Endothelial cell (in vitro differentiated cells): Measurements from ENCODE around the gene COL5A1. TPM values are rescaled to one million over a fixed set of nuclear protein-coding genes. Genes with fewer than 3 reads are reported as not detected.

Experiments
- DNase-seq: peaks from one replicate; pipeline ENCODE4 v3.0.0; 2021; ENCODE audit warnings: low spot score
- H3K27ac Mint-ChIP-seq: one replicate; pipeline ENCODE4 v1.8.0; 2021; ENCODE audit warnings: mixed read lengths, inconsistent platforms; ENCODE audit not compliant: unreplicated experiment
- H3K27me3 Mint-ChIP-seq: one replicate; pipeline ENCODE4 v1.8.0; 2021; ENCODE audit warnings: mild to moderate bottlenecking, moderate library complexity, mixed read lengths, inconsistent platforms; ENCODE audit not compliant: unreplicated experiment
- H3K36me3 Mint-ChIP-seq: one replicate; pipeline ENCODE4 v1.8.0; 2021; ENCODE audit warnings: mild to moderate bottlenecking, low read depth, mixed read lengths, inconsistent platforms; ENCODE audit not compliant: unreplicated experiment
- H3K4me1 Mint-ChIP-seq: one replicate; pipeline ENCODE4 v1.8.0; 2021; ENCODE audit warnings: mild to moderate bottlenecking, mixed read lengths, inconsistent platforms; ENCODE audit not compliant: unreplicated experiment
- H3K4me3 Mint-ChIP-seq: one replicate; pipeline ENCODE4 v1.8.0; 2021; ENCODE audit warnings: mild to moderate bottlenecking, mixed read lengths, inconsistent platforms; ENCODE audit not compliant: unreplicated experiment
- H3K9me3 Mint-ChIP-seq: one replicate; pipeline ENCODE4 v1.8.0; 2021; ENCODE audit warnings: mixed read lengths, inconsistent platforms; ENCODE audit not compliant: unreplicated experiment
- CTCF ChIP-seq: fragments of 200-600 bp; sonication (generic); IDR thresholded peaks from one replicate; pipeline ENCODE4 v1.5.0; 2021; ENCODE audit warnings: antibody characterized with exemption; ENCODE audit not compliant: unreplicated experiment
- total RNA-seq: library from RNA; stranded (reverse); fragmentation: NEBNext Ultra II Directional; extraction: Animal tissue kit (Norgen Biotek cat#: 25700); gene quantifications from one replicate; pipeline ENCODE4 v1.2.1, GENCODE V29; 2021; ENCODE audit not compliant: unreplicated experiment

COL5A1 gene
- total RNA-seq, 1 donor from 2014 or later = 24.3 TPM

DNA sequence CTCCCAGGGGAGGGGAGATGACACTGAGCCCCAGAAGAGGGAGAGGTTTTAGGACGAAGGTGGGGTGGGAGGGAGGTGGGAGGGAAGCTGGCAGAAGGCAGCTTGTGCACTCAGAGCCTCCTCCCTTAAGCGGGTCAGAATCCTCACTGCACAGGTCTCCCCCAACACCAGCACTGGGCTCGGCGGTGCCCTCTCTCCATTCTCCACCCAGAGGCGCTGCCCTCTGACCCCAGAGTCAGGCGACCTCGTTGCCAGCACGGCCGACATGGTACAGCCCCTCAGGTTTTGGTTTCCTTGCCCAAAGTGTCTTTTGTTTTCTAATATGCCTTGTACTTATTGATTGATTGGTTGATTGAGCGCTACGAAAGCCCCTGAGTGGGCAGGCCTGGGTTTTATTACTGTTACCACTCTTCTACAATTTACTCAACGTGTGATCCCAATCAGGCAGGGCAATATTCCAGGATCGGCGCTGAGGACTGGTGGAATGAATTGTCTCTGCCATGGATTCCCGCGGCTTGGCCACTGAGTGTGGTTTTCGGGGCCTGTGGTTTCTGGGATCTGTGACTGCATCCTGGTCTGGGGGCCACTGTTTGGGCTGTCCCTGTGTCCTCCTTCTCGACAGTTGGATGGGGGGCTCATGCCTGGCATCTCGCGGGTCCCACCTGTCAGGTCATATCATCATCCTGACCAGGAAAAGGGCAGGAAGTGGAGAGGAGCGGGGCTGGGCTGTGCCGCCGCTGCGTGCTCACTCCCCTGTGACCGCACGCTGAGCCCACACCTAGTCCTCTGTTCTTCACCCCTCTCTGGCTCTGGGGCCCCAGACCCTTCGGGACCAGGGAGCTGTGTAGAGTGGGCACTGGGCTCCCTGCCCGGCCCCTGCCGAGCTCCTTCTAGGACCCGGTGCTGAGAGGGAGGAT is 229.4 kb downstream of the COL5A1 start:
- Mint-ChIP-seq H3K27ac (no peak overlapping the region), H3K4me1 (no peaks in the 10 kb centered on the region), H3K9me3 (no peaks in the 10 kb centered on the region), H3K36me3 (no peaks in the 10 kb centered on the region), H3K4me3 (no peak overlapping the region), H3K27me3 (peaks cover 3% of the 10 kb centered on the region)
- TF ChIP-seq CTCF = no peak
- DNase-seq = no peak

DNA sequence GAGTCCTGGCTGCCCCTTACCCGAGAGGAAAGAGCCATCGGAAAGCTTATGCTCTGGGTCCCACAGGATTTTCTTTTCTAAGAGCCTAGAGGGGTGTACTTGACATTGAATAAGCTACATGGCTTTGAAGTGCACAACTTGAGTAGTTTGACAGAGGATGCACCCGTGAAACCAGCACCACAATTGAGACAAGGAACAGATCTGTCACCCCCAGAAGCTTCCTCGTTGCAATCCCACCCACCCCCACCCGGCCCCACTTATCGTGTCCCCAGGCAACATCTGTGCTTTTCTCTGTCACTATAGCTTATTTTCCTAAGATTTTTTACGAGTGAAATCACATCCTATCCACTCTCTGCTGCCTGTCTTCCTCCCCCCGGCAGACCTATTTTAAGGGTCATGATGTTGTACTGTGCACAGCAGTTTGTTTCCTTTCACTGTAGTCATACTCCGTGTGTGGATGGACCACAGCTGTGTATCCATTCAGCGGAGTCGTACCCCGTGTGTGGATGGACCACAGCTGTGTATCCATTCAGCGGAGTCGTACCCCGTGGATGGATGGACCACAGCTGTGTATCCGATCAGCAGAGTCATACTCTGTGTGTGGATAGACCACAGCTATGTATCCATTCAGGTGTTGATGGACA is 230.2 kb downstream of the COL5A1 start:
- no peak for DNase-seq
- no peaks in the 10 kb centered on the region for H3K9me3 Mint-ChIP-seq
- no peak for TF ChIP-seq CTCF
- H3K4me1 Mint-ChIP-seq = no peaks in the 10 kb centered on the region
- no peak overlapping the region for H3K27ac Mint-ChIP-seq
- peaks cover 3% of the 10 kb centered on the region for H3K27me3 Mint-ChIP-seq
- no peak overlapping the region for H3K4me3 Mint-ChIP-seq
- no peaks in the 10 kb centered on the region for H3K36me3 Mint-ChIP-seq

DNA sequence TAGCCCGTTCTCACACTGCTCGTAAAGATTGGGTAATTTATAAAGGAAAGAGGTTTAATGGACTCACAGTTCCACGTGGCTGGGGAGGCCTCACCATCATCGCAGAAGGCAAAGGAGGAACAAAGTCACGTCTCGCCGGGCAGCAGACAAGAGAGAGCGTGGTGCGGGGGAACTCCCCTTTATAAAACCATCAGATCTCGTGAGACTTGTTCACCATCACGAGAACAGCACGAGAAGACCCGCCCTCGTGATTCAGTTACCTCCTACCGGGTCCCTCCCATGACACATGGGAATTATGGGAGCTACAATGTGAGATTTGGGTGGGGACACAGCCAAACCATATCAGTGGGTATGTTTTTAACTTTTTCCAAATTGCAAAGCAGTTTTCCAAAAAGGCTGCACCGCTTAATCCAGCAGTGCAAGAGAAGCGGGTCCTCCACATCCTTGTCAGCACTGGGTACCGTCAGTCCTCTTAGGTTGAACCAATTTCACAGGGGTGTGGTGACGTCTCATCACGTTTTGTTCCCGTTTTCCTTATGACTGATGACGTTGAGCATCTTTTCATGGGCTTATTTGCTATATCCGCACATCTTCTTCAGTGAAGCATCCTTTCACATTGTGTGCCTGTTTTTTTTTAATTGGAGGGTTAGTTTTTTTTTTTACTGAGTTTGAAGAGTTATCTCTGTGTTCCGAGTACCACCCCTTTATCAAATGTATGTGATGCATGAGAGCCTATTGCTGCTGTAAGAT is 231.1 kb downstream of the COL5A1 start:
- Mint-ChIP-seq H3K27me3 (peaks cover 3% of the 10 kb centered on the region), H3K4me3 (no peak overlapping the region), H3K27ac (no peak overlapping the region), H3K9me3 (no peaks in the 10 kb centered on the region), H3K4me1 (no peaks in the 10 kb centered on the region), H3K36me3 (no peaks in the 10 kb centered on the region)
- no peak for DNase-seq
- TF ChIP-seq CTCF = no peak

DNA sequence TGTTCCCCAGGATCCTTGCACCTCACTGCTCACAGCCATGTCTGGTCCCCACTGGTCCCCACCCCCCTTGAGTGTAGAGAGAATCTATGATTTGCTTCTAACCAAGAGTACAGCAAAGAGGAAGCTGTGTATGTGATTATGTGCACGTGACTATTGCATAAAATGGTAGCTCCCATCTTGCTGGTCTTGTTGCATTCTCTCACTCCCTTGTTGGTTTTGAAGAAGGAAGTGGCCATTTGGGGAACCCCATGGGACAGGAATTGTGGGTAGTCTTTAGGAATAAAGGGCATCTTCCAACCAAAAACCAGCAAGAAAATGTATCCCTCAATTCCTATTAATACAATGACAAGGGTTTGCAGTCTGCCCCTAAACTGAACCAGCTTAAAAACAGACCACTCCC is 233.8 kb downstream of the COL5A1 start:
- Mint-ChIP-seq H3K4me3 (no peak overlapping the region), H3K36me3 (no peaks in the 10 kb centered on the region), H3K4me1 (no peaks in the 10 kb centered on the region), H3K27me3 (peaks cover 3% of the 10 kb centered on the region), H3K9me3 (no peaks in the 10 kb centered on the region), H3K27ac (no peak overlapping the region)
- no peak for TF ChIP-seq CTCF
- DNase-seq = no peak
